Panc1 (cell line): Measurements from ENCODE around the gene NUMB. TPM values are rescaled to one million over a fixed set of nuclear protein-coding genes. Genes with fewer than 3 reads are reported as not detected.

Source experiments
- ATAC-seq: fragments of 200-7000 bp; cut with Tn5 transposase; 2 replicates; pipeline ENCODE4 v1.9.1; 2020; ENCODE audit warnings: mild to moderate bottlenecking, moderate library complexity
- BruUV-seq: library from RNA; stranded (reverse); fragments of 400-500 nt; replicated peaks from 2 replicates; lab custom pipeline; 2021; lab: Mats Ljungman, UMichigan
- CTCF ChIA-PET: fragments of 300-600 bp; sonication (Branson Sonifier 250); formaldehyde crosslinking; loops from one replicate; lab custom pipeline; 2022; ENCODE audit warnings: antibody characterized with exemption; lab: Charles Lee
- POLR2A ChIA-PET: fragments of 300-600 bp; sonication (Branson Sonifier 250); formaldehyde crosslinking; loops from one replicate; lab custom pipeline; 2022; ENCODE audit warnings: antibody characterized with exemption; lab: Charles Lee
- DNase-seq: peaks from one replicate; pipeline ENCODE4 v3.0.0-alpha.2; 2010; ENCODE audit warnings: low read depth, low spot score
- H3K27ac ChIP-seq: 2 replicates; pipeline ENCODE4 v1.5.1; 2011; ENCODE audit warnings: mild to moderate bottlenecking, low read length, inconsistent platforms
- H3K27me3 ChIP-seq: fragments of 200-500 bp; sonication (Bioruptor generic); 2 replicates; pipeline ENCODE4 v1.6.0; 2014; ENCODE audit warnings: low read length, inconsistent platforms; ENCODE audit not compliant: control insufficient read depth, insufficient read depth
- H3K36me3 ChIP-seq: fragments of 200-500 bp; sonication (Bioruptor generic); 2 replicates; pipeline ENCODE4 v1.5.1; 2014; ENCODE audit warnings: inconsistent platforms, mild to moderate bottlenecking, low read length, moderate library complexity; ENCODE audit not compliant: control insufficient read depth, insufficient read depth
- H3K4me1 ChIP-seq: 2 replicates; pipeline ENCODE4 v1.5.1; 2011; ENCODE audit warnings: inconsistent platforms, mild to moderate bottlenecking, low read length, moderate library complexity; ENCODE audit not compliant: control insufficient read depth, insufficient read depth
- H3K4me3 ChIP-seq, 2 experiments: 2 replicates each; pipeline ENCODE4 v1.5.1; 2011 to 2012; ENCODE audit warnings: low read depth in 2 of 2, low read length in 2 of 2, mild to moderate bottlenecking in 2 of 2, inconsistent platforms in 1 of 2, moderate library complexity in 1 of 2
- H3K9me3 ChIP-seq: fragments of 200-500 bp; sonication (Bioruptor generic); 2 replicates; pipeline ENCODE4 v1.5.1; 2014; ENCODE audit warnings: low read depth, mild to moderate bottlenecking, inconsistent platforms, low read length, moderate library complexity; ENCODE audit not compliant: control insufficient read depth, insufficient read depth
- POLR2AphosphoS5 ChIP-seq: IDR thresholded peaks from 2 replicates; pipeline ENCODE4 v1.6.1; 2012; ENCODE audit warnings: mild to moderate bottlenecking, low read depth, low read length, moderate library complexity
- SIN3A ChIP-seq: IDR thresholded peaks from 2 replicates; pipeline ENCODE4 v1.6.1; 2012; ENCODE audit warnings: low read depth, mild to moderate bottlenecking, low read length, moderate library complexity, borderline replicate concordance; ENCODE audit not compliant: insufficient read depth
- TCF7L2 ChIP-seq: IDR thresholded peaks from 2 replicates; pipeline ENCODE4 v1.6.1; 2011; ENCODE audit warnings: mild to moderate bottlenecking, low read depth, low read length, inconsistent platforms
- in situ Hi-C: cut with HindIII; loops from 2 replicates; pipeline ENCODE4 v1.10.0; 2016; ENCODE audit warnings: low sequenced_read_pairs, low pct_unique_long_range_greater_than_20kb
- intact Hi-C: fragments of 100-400 bp; cut with micrococcal nuclease; formaldehyde crosslinking; loops from one replicate; pipeline ENCODE4 v1.10.0; 2022; ENCODE audit not compliant: unreplicated experiment
- total RNA-seq: library from RNA; stranded (reverse); gene quantifications from one replicate; pipeline ENCODE4 v1.2.1, GENCODE V29; 2021; ENCODE audit not compliant: unreplicated experiment
- TF ChIP-seq, protein P1 (sequence below): fragments of 450-650 bp; IDR thresholded peaks from 2 replicates; pipeline ENCODE4 v1.5.1; 2017; ENCODE audit warnings: mild to moderate bottlenecking
- TF ChIP-seq, protein P2 (sequence below), 2 experiments: IDR thresholded peaks; 2 replicates each; pipeline ENCODE4 v1.6.1; 2011 to 2012; ENCODE audit warnings: low read depth in 2 of 2, control low read depth in 1 of 2, low read length in 1 of 2, mild to moderate bottlenecking in 1 of 2, moderate library complexity in 1 of 2; ENCODE audit not compliant: insufficient read depth in 1 of 2

The NUMB gene
- total RNA-seq, 1 experiment from 2014 or later = 51.5 TPM

DNA sequence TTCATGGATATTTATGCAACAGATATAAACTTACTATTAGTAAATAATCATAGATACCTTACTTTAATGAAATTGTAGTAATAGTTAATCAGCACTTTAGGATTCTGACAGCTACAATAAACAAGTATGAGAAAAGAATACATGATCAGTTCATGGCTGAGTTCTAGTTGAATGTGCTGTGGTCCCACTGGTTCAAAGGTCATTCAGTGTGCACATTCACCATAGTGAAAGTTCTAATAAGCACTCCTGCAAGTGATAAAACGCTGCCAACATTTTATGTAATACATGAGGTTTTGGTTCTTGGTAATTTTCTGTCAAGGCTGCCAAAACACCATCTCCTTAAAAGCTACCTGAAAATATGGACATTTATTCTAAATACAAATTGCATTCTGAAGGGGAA, 92.6 kb downstream of the NUMB start:
- intact Hi-C loops = no loop called here
- Histone ChIP-seq H3K36me3 (no peaks in the 10 kb centered on the region), H3K27me3 (no peaks in the 10 kb centered on the region), H3K9me3 (no peaks in the 10 kb centered on the region), H3K4me3 (no peak overlapping the region), H3K27ac (no peak overlapping the region), H3K4me1 (no peaks in the 10 kb centered on the region)
- TF ChIP-seq, protein P1, sequence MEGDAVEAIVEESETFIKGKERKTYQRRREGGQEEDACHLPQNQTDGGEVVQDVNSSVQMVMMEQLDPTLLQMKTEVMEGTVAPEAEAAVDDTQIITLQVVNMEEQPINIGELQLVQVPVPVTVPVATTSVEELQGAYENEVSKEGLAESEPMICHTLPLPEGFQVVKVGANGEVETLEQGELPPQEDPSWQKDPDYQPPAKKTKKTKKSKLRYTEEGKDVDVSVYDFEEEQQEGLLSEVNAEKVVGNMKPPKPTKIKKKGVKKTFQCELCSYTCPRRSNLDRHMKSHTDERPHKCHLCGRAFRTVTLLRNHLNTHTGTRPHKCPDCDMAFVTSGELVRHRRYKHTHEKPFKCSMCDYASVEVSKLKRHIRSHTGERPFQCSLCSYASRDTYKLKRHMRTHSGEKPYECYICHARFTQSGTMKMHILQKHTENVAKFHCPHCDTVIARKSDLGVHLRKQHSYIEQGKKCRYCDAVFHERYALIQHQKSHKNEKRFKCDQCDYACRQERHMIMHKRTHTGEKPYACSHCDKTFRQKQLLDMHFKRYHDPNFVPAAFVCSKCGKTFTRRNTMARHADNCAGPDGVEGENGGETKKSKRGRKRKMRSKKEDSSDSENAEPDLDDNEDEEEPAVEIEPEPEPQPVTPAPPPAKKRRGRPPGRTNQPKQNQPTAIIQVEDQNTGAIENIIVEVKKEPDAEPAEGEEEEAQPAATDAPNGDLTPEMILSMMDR = no peak
- no peak for TF ChIP-seq SIN3A
- TF ChIP-seq, protein P2, sequence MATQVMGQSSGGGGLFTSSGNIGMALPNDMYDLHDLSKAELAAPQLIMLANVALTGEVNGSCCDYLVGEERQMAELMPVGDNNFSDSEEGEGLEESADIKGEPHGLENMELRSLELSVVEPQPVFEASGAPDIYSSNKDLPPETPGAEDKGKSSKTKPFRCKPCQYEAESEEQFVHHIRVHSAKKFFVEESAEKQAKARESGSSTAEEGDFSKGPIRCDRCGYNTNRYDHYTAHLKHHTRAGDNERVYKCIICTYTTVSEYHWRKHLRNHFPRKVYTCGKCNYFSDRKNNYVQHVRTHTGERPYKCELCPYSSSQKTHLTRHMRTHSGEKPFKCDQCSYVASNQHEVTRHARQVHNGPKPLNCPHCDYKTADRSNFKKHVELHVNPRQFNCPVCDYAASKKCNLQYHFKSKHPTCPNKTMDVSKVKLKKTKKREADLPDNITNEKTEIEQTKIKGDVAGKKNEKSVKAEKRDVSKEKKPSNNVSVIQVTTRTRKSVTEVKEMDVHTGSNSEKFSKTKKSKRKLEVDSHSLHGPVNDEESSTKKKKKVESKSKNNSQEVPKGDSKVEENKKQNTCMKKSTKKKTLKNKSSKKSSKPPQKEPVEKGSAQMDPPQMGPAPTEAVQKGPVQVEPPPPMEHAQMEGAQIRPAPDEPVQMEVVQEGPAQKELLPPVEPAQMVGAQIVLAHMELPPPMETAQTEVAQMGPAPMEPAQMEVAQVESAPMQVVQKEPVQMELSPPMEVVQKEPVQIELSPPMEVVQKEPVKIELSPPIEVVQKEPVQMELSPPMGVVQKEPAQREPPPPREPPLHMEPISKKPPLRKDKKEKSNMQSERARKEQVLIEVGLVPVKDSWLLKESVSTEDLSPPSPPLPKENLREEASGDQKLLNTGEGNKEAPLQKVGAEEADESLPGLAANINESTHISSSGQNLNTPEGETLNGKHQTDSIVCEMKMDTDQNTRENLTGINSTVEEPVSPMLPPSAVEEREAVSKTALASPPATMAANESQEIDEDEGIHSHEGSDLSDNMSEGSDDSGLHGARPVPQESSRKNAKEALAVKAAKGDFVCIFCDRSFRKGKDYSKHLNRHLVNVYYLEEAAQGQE (IDR thresholded peaks at IDR 0.05; ENCODE audit: insufficient read depth in 1 of 2, low read depth in 2 of 2, low read length in 1 of 2) = no peak
- TF ChIP-seq TCF7L2 = no peak
- TF ChIP-seq POLR2AphosphoS5 = no peak
- DNase-seq (no peak), ATAC-seq (no peak)
- ChIA-PET CTCF (no interaction called here), POLR2A (interaction anchor here (0.6 kb wide), 1 partner anchor 38 kb away, joined by 5 read pairs; no protein-coding TSS in a partner anchor)
- TSS peak; percentile 42 for BruUV-seq
- in situ Hi-C loops = no loop called here

GRCh38 chr14:73364559-73364958, 93.8 kb downstream of the NUMB start:
- ChIA-PET CTCF (no interaction called here), POLR2A (no interaction called here)
- Histone ChIP-seq H3K4me1 (no peaks in the 10 kb centered on the region), H3K27me3 (no peaks in the 10 kb centered on the region), H3K36me3 (no peaks in the 10 kb centered on the region), H3K4me3 (no peak overlapping the region), H3K27ac (no peak overlapping the region), H3K9me3 (no peaks in the 10 kb centered on the region)
- intact Hi-C loops (no loop called here), in situ Hi-C loops (no loop called here)
- DNase-seq = no peak
- ATAC-seq = no peak
- no TSS peak for BruUV-seq
- no peak for TF ChIP-seq SIN3A
- TF ChIP-seq, protein P2 (IDR thresholded peaks at IDR 0.05; ENCODE audit: insufficient read depth in 1 of 2, low read depth in 2 of 2, low read length in 1 of 2) = no peak
- no peak for TF ChIP-seq TCF7L2
- TF ChIP-seq POLR2AphosphoS5 = no peak
- TF ChIP-seq, protein P1 = no peak
